GM18502 (cell line): ENCODE measurements around the gene ZFP3.
"Not testable (repeated sequence)": the region's sequence is repeated elsewhere in the genome, so short reads cannot be mapped to it uniquely, and the experiment has no call there.

Experiments
- ATAC-seq: cut with Tn5 transposase; IDR thresholded peaks from one replicate; pipeline ENCODE4 v1.9.1; 2021; ENCODE audit warnings: mild to moderate bottlenecking; ENCODE audit not compliant: unreplicated experiment, poor library complexity

ZFP3 gene

GRCh38 chr17:5075472-5075871 lies 2.8 kb upstream of the ZFP3 start:
- not testable (repeated sequence) for ATAC-seq

GRCh38 chr17:5077275-5077674 lies 992 bp upstream of the ZFP3 start:
- ATAC-seq, result not testable (repeated sequence)

DNA sequence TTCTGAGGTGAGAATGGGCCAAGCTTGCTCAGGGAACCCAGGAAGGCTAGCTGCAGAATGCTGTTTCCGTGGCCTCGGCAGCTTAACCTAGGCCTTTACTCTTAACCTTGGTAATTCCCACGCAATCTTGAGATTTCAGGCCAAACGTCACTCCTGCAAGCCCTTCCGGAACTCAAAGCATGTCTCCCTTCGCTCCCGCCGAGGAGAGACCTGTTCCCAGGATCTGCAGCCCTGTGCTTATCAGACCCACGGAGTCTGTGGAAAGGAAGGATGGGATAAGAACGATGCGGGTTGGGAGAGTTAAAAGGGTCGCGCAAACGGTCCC lies 524 bp upstream of the ZFP3 start:
- no peak for ATAC-seq

DNA sequence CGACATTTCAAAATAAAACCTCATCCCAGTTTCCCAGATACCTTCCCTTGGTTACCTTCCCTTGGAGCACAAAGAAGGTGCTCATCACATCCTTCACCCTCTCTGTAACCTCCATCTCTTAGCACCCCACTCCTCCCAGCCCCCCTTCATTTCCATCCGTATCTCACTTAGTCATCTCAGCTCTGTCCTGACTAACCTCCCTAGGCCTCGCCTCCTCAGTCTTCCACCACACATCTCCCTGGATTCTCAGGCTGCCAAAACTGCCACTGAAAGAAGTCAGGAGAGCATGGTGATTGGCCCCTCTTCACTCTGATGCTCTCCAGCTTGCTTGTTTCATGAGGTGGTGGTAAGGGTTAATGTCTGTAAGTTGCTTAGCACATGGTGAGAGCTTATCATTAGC lies 2.3 kb downstream of the ZFP3 start:
- no peak for ATAC-seq

GRCh38 chr17:5092218-5093010 lies 14.1 kb downstream of the ZFP3 start:
- ATAC-seq, result no peak

GRCh38 chr17:5096731-5097100 lies 18.4 kb downstream of the ZFP3 start:
- ATAC-seq, result no peak

- ATAC-seq, result no peak
These were observed 19.0 kb downstream of the ZFP3 start for GRCh38 chr17:5097101-5097834.

- ATAC-seq, result no peak
These were observed 21.0 kb downstream of the ZFP3 start for GRCh38 chr17:5099271-5099670.

DNA sequence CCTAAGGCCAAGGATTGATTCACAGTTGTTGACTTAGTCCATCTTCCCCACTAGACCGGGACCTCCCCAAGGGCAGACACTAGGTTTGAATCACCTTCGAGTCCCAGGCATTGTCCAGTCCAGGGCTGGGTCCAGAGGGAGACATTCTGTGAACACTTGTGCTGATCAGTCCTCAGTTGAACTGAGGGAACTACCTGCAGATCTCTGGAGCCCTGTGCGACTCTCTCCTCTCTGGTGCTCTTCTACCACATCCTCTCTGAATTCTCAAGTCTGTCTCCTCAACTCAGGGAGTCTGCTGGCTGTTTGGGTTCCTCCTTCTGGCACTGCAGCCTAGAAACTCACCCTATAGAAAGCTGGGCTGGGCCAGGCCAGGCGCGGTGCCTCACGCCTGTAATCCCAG lies 22.6 kb downstream of the ZFP3 start:
- no peak for ATAC-seq

GRCh38 chr17:5110816-5111215 lies 32.5 kb downstream of the ZFP3 start:
- no peak for ATAC-seq

DNA sequence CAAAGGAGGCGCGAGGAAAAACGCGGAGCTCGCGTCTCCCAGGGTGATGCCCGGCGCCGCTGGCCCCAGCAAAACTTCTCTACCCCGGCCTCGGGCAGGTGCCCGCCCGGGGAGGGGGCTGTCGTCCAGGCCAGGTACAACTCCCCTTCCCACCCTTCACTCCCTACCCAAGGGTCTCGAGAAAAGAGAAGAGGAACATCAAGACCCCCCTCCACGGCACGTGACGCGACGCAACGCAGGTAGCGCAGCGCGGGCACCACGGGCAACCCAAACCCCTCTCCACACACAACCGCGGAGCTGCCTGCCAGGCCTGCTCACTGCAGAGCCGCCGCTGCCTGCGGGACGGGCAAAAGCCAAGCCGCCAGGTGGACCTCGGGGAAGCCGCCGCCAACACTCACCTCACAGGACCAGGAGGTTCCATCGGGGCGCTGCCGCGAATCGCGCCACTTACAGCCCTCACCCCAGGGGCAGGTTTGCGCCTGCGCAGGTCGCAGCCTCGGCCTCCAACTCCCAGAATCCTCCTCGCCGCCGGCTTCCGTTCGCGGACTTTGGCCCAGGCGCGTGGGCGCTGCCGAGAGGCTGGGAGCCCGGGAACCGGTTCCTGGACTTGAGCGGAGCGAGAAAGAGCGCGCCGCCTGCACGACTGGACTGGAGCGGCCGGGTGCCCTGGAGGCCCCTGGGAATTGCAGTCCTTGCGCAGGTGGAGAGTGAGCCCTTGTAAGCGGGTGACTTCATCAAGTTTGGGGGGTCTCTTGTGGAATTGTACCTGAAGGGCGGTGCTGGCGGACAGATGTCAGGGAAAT lies 33.3 kb downstream of the ZFP3 start, which contains the start of gene ZNF232:
TSS of gene ZNF232 (minus strand) at position 477 of the 803 bp plus-strand sequence. CDS start at position 421, 56 bp downstream.
- ATAC-seq, result peak; percentile 81

DNA sequence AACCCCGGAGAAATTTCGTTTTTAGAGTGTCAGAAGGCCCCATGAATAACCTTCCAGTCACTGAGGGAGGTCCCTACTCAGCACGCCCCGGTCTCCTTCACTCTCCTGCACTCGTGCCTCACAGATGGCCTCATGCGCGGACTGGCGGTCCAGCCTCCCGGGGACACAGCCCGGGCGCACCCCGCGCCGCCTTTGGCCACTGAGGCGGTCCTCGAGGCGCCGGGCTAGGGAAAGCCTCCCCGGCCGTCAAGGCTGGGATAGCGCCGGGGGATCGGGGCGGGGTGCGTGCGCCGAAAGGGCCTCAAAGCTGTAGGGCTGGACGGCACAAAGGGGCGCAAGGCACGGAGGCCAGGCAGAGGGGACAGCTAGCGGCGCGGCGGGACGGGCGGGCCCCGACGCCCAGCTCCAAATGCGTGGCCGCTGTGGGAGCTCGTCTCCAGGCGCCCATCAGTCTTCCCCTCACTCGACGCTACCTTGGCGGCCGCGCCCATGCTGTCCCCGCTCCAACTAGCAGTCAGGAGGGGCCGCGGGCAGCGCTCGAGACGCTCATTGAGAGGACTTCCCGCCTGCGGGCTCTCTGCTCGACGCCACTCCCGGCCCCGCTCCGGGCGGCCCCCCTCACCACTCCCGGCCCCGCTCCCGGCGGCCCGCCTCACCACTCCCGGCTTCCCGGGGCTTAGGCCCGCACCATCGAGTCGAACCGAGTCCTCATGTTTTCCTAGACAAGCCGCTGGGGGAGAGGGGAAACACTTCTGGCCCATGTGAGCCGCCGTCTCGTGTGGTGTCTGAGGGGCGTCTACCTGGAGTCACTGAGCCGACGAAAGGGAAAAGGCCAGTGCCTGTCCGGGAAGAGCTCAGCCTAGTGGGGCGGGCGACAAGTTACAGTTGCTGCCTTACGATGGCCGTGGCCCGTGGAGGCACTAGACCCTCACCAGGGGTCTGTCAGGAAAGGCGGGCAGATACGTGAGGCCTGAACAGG lies 37.7 kb downstream of the ZFP3 start, which contains the start of gene USP6:
TSS of gene USP6 (plus strand) at position 360 of the 979 bp plus-strand sequence. CDS start 14,336 bp downstream, outside the sequence.
- ATAC-seq, result no peak

GRCh38 chr17:5118219-5118618 lies 40.0 kb downstream of the ZFP3 start:
- no peak for ATAC-seq

GRCh38 chr17:5120036-5120435 lies 41.8 kb downstream of the ZFP3 start:
- ATAC-seq, result no peak

- ATAC-seq, result not testable (repeated sequence)
These were observed 42.3 kb downstream of the ZFP3 start for GRCh38 chr17:5120436-5121185.

DNA sequence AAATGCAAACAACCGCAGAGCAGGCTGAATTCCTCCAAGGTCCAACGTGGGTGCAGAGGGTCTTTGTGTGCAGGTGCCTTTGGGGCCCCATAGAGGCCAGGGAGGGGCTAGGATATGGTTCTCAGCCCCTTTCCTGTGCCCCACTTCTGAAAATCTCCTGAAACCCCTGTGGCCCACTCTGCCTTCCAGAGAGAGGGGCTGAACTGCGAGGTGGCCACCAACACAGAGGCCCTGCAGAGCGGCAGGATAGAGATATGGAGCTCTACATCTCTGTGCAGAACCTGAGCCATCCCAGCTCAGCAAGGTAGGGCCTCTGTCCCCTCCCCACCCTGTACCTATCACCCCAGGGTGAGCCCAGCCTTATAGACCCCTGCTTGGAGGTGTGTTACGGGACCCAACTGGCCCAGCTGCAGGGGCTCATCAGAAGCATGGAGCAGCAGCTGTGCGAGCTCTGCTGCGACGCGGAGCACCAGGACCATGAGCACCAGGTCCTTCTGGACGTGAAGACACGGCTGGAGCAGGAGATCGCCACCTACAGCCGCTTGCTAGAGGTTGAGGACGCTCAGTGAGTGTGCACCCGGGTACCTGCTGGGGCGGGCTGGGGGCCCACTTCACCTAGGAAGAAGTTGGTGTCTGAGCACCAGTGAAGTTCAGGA lies 43.0 kb downstream of the ZFP3 start:
- ATAC-seq, result no peak

- not testable (repeated sequence) for ATAC-seq
These were observed 43.8 kb downstream of the ZFP3 start for GRCh38 chr17:5122056-5122455.

DNA sequence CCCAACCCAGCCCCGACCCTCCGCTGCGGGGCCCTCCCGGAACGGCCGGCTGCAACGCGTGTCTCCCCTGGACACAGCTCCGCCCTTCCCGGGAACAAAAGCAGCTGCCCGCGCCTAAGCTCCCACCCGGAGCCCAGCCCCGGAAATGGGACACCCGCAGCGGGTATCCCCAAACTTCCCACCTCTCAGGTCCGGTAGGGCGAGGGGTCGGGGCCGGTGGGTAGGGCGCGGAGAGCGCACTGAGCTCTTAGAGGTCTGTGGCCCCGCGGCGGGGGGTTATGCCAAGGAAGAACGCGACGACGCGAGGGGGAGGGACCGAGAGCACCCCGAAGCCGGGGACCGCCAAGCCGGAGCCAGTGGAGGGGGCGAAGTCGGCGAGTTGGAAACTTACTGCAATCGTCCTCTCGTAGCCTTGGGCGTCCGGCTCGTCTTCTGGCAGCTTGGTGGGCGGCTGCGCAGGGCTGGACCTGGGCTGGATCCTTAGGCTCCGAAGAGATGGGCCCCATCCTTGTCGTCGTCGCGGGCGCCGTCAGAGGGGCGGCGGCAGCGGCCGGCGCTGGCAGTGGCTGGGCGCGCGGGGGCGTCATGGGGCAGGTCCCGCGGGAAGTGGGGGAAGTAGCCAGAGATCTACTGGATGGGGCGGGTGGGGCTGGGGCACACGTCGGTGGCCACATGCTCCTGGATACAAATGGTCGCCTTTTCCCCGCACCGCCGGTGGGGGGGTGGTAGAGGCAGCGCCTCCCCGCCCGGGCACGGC lies 44.5 kb downstream of the ZFP3 start:
- ATAC-seq, result no peak
